Measurements from ENCODE around the gene MYT1.

Gene MYT1

DNA sequence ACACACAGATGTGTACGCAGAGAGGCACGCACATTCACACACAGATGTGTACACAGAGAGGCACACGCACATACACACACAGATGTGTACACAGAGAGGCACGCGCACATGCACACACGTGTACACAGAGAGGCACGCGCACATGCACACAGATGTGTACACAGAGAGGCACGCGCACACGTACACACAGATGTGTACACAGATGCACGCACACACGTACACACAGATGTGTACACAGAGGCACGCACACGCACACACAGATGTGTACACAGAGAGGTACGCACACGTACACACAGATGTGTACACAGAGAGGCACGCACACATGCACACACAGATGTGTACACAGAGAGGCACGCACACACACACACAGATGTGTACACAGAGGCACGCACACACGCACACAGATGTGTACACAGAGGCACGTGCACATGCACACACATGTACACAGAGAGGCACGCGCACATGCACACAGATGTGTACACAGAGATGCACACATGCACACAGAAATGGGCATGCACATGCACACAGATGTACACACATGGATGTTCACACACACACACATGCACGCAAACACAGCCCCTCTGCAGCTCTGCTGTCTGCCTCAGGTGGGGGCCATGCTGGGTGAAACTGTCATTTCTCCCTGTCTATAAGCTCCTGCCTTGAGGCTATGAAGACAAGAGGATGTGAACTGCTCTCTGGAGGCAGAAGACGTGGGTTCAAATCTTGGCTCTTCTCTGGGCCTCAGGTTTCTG, 14.3 kb upstream of the MYT1 start:
- DNase-seq = no peak
- Histone ChIP-seq H2AFZ (ENCODE audit: low read length) (no peak overlapping the region), H3K4me3 (ENCODE audit: low read length) (no peak overlapping the region), H3K9me3 (replicated peaks; ENCODE audit: insufficient read depth, low read length) (no peaks in the 10 kb centered on the region), H4K20me1 (ENCODE audit: insufficient read depth, low read length) (no peaks in the 10 kb centered on the region), H3K9me2 (replicated peaks; ENCODE audit: insufficient read depth, low read length) (no peaks in the 10 kb centered on the region), H3K27ac (ENCODE audit: low read length) (no peak overlapping the region), H3K27me3 (replicated peaks; ENCODE audit: insufficient read depth, low read length) (peaks cover 83% of the 10 kb centered on the region), H3K9ac (ENCODE audit: low read length) (no peak overlapping the region), H3F3A (ENCODE audit: insufficient read depth, low read length) (no peaks in the 10 kb centered on the region), H3K36me3 (replicated peaks; ENCODE audit: insufficient read depth, low read length) (no peaks in the 10 kb centered on the region), H3K4me2 (ENCODE audit: low read depth, low read length) (no peak overlapping the region), H3K79me2 (ENCODE audit: low read length) (no peaks in the 10 kb centered on the region), H3K4me1 (ENCODE audit: low read length) (no peaks in the 10 kb centered on the region)
- TF ChIP-seq, protein P1, sequence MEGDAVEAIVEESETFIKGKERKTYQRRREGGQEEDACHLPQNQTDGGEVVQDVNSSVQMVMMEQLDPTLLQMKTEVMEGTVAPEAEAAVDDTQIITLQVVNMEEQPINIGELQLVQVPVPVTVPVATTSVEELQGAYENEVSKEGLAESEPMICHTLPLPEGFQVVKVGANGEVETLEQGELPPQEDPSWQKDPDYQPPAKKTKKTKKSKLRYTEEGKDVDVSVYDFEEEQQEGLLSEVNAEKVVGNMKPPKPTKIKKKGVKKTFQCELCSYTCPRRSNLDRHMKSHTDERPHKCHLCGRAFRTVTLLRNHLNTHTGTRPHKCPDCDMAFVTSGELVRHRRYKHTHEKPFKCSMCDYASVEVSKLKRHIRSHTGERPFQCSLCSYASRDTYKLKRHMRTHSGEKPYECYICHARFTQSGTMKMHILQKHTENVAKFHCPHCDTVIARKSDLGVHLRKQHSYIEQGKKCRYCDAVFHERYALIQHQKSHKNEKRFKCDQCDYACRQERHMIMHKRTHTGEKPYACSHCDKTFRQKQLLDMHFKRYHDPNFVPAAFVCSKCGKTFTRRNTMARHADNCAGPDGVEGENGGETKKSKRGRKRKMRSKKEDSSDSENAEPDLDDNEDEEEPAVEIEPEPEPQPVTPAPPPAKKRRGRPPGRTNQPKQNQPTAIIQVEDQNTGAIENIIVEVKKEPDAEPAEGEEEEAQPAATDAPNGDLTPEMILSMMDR (IDR thresholded peaks at IDR 0.05; ENCODE audit: low read length) = no peak

DNA sequence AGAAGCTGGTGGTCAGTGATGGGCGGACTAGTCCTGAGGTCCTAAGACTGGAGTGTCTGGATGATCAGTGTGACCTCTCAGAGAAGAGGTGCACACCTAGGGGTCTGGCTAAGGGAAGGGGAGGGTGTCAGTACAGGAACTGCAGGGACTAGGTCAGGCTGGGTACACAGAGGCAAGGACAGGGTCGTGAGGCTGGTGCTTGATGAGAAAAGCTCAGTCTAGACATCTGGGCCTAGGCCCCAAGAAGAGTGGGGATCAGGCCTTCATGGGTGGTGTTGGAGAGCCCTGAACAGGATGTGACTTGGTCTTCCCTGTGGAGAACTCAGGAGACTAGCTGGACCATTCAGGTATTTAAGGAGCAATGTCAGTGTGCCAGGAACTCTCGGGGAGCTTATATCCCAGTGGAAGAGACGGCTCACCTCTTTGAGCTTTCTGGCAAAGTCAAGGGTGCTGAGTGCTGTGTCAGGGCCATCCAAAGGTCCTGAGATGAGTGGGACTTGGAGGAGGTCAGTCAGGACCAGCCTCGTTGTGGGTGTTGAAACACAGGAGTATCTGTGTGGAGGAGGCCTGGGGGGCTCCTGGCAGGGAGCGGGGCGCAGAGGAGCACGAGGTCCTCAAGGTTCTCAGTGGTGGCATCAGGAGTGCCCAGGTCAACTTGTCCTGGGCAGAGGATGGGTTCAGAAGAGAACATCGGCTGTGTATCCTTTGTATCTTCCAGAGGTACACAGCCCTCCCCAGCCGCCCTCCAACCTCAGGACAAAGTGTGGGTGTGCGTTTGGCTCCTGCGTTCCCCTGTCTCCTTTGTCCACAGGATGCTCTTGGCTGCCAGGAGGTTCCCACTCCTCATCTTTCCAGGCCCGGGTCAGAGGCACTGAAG, 13.3 kb upstream of the MYT1 start:
- no peak overlapping the region for H2AFZ ChIP-seq (ENCODE audit: low read length)
- H3K9ac ChIP-seq (ENCODE audit: low read length) = no peak overlapping the region
- no peaks in the 10 kb centered on the region for H3K9me3 ChIP-seq (replicated peaks; ENCODE audit: insufficient read depth, low read length)
- no peak overlapping the region for H3K4me3 ChIP-seq (ENCODE audit: low read length)
- H3K4me1 ChIP-seq (ENCODE audit: low read length) = no peaks in the 10 kb centered on the region
- H3F3A ChIP-seq (ENCODE audit: insufficient read depth, low read length) = no peaks in the 10 kb centered on the region
- no peaks in the 10 kb centered on the region for H3K36me3 ChIP-seq (replicated peaks; ENCODE audit: insufficient read depth, low read length)
- no peak overlapping the region for H3K4me2 ChIP-seq (ENCODE audit: low read depth, low read length)
- no peaks in the 10 kb centered on the region for H3K9me2 ChIP-seq (replicated peaks; ENCODE audit: insufficient read depth, low read length)
- H3K27me3 ChIP-seq (replicated peaks; ENCODE audit: insufficient read depth, low read length) = peaks cover 91% of the 10 kb centered on the region
- TF ChIP-seq EZH2phosphoT487 (IDR thresholded peaks at IDR 0.05; ENCODE audit: low read length) = no peak
- TF ChIP-seq, protein P1 (IDR thresholded peaks at IDR 0.05; ENCODE audit: low read length) = no peak
- no peak for TF ChIP-seq EZH2 (optimal IDR thresholded peaks at IDR 0.05; ENCODE audit: low read depth, low read length)
- H3K79me2 ChIP-seq (ENCODE audit: low read length) = no peaks in the 10 kb centered on the region
- no peak overlapping the region for H3K27ac ChIP-seq (ENCODE audit: low read length)
- no peaks in the 10 kb centered on the region for H4K20me1 ChIP-seq (ENCODE audit: insufficient read depth, low read length)
- DNase-seq = no peak

DNA sequence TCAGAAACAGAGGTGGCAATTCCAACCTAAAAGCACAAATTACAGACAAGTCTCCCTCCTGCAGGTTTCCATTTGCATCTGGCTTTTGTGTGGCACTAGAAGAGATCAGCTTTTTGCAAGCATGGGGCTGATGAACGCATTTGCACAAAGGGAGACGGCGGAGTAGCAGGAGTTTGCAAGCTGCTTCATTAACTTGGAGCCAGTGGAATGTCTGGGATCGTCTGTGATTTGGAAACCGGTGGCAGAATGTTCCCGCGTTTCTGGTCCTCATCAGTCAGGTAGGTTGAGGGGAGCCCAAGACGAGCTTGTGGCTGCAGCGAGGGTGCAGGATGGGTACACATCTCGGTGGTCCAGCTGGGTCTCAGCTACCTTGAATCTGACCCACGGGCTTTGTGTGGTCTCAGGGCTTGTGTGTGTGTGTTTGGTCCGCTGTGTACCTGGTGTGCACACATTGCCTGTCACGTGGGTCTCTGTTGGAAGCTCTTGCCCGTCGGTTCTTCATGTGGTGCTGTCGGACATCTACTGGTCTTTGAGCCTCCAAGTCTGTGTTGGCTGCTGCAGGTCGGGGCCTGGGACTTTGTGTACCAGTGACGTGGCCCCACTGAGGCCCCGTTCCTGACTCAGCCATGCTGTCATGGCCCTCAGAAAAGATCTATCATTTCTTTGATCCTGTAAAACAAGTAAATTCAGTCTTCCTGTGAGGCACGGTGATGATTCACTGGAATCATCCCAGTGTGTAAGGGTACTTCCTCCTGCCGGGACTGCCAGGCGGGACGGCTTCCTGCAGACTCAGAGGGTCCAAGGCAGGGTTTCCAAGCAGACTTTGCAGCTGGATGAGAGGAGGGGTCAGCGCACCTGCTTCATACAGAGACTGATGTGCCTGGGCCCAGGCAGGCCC, 12.4 kb upstream of the MYT1 start:
- no peak for DNase-seq
- H3K36me3 ChIP-seq (replicated peaks; ENCODE audit: insufficient read depth, low read length) = no peaks in the 10 kb centered on the region
- no peak overlapping the region for H2AFZ ChIP-seq (ENCODE audit: low read length)
- H3K4me3 ChIP-seq (ENCODE audit: low read length) = no peak overlapping the region
- peaks cover 97% of the 10 kb centered on the region for H3K27me3 ChIP-seq (replicated peaks; ENCODE audit: insufficient read depth, low read length)
- H3K79me2 ChIP-seq (ENCODE audit: low read length) = no peaks in the 10 kb centered on the region
- H3K9me2 ChIP-seq (replicated peaks; ENCODE audit: insufficient read depth, low read length) = no peaks in the 10 kb centered on the region
- H3K4me2 ChIP-seq (ENCODE audit: low read depth, low read length) = no peak overlapping the region
- no peaks in the 10 kb centered on the region for H3K4me1 ChIP-seq (ENCODE audit: low read length)
- H3K9me3 ChIP-seq (replicated peaks; ENCODE audit: insufficient read depth, low read length) = no peaks in the 10 kb centered on the region
- H4K20me1 ChIP-seq (ENCODE audit: insufficient read depth, low read length) = no peaks in the 10 kb centered on the region
- H3K27ac ChIP-seq (ENCODE audit: low read length) = no peak overlapping the region
- H3K9ac ChIP-seq (ENCODE audit: low read length) = no peak overlapping the region
- no peak for TF ChIP-seq EZH2phosphoT487 (IDR thresholded peaks at IDR 0.05; ENCODE audit: low read length)
- TF ChIP-seq, protein P1 (IDR thresholded peaks at IDR 0.05; ENCODE audit: low read length) = no peak
- no peak for TF ChIP-seq EZH2 (optimal IDR thresholded peaks at IDR 0.05; ENCODE audit: low read depth, low read length)
- no peaks in the 10 kb centered on the region for H3F3A ChIP-seq (ENCODE audit: insufficient read depth, low read length)
